SK-N-SH treated with all-trans-retinoic acid at 6 μM for 48 hours (cell line): ENCODE measurements around the gene CCDC174.

Source experiments
- ATAC-seq: fragments of 200-7000 bp; cut with Tn5 transposase; 3 replicates; pipeline ENCODE4 v1.9.1; 2020; ENCODE audit warnings: mild to moderate bottlenecking, moderate library complexity
- ARNTL ChIP-seq: fragments of 450-650 bp; formaldehyde crosslinking; IDR thresholded peaks from 2 replicates; pipeline ENCODE4 v1.5.0; 2020; ENCODE audit warnings: low read depth, mild to moderate bottlenecking, moderate library complexity, borderline replicate concordance
- BACH2 ChIP-seq: fragments of 250-450 bp; sonication (Bioruptor Pico); IDR thresholded peaks from 2 replicates; pipeline ENCODE4 v1.9.0; 2021; ENCODE audit warnings: mild to moderate bottlenecking, borderline replicate concordance
- CSDC2 ChIP-seq: fragments of 250-450 bp; sonication (Bioruptor Pico); IDR thresholded peaks from 2 replicates; pipeline ENCODE4 v1.5.0; 2020; ENCODE audit warnings: mild to moderate bottlenecking, moderate library complexity
- ESRRG ChIP-seq: fragments of 250-450 bp; sonication (Bioruptor Pico); IDR thresholded peaks from 2 replicates; pipeline ENCODE4 v1.6.1; 2021; ENCODE audit warnings: mild to moderate bottlenecking
- GLIS3 ChIP-seq: fragments of 250-450 bp; sonication (Bioruptor Pico); IDR thresholded peaks from 2 replicates; pipeline ENCODE4 v1.5.0; 2020; ENCODE audit warnings: mild to moderate bottlenecking, moderate library complexity
- OSR1 ChIP-seq: fragments of 250-450 bp; sonication (Bioruptor Pico); IDR thresholded peaks from 2 replicates; pipeline ENCODE4 v1.8.0; 2022; ENCODE audit warnings: moderate library complexity, mild to moderate bottlenecking, inconsistent platforms
- PPARA ChIP-seq: fragments of 250-450 bp; sonication (Bioruptor Pico); IDR thresholded peaks from 2 replicates; pipeline ENCODE4 v1.5.0; 2020; ENCODE audit warnings: mild to moderate bottlenecking, borderline replicate concordance
- RARB ChIP-seq: fragments of 250-450 bp; sonication (Bioruptor Pico); IDR thresholded peaks from 2 replicates; pipeline ENCODE4 v1.8.0; 2021; ENCODE audit warnings: mild to moderate bottlenecking, moderate library complexity
- SNAI2 ChIP-seq: fragments of 250-450 bp; sonication (Bioruptor Pico); IDR thresholded peaks from 2 replicates; pipeline ENCODE4 v1.5.0; 2020; ENCODE audit warnings: mild to moderate bottlenecking, moderate library complexity
- TCF4 ChIP-seq: fragments of 250-450 bp; sonication (Bioruptor Pico); IDR thresholded peaks from 2 replicates; pipeline ENCODE4 v1.8.0; 2021; ENCODE audit warnings: mild to moderate bottlenecking, moderate library complexity, borderline replicate concordance
- TOX ChIP-seq: fragments of 250-450 bp; sonication (Bioruptor Pico); IDR thresholded peaks from 2 replicates; pipeline ENCODE4 v1.8.0; 2021; ENCODE audit warnings: mild to moderate bottlenecking, moderate library complexity, borderline replicate concordance
- ZC3H10 ChIP-seq: fragments of 250-450 bp; sonication (Bioruptor Pico); IDR thresholded peaks from 2 replicates; pipeline ENCODE4 v1.5.1; 2021; ENCODE audit warnings: mild to moderate bottlenecking, moderate library complexity
- ZFP3 ChIP-seq: fragments of 250-450 bp; sonication (Bioruptor Pico); IDR thresholded peaks from 2 replicates; pipeline ENCODE4 v1.5.0; 2020; ENCODE audit warnings: mild to moderate bottlenecking, moderate library complexity
- ZFP30 ChIP-seq: fragments of 450-650 bp; formaldehyde crosslinking; IDR thresholded peaks from 2 replicates; pipeline ENCODE4 v1.5.0; 2022; ENCODE audit warnings: mild to moderate bottlenecking, moderate library complexity
- ZNF565 ChIP-seq: fragments of 450-650 bp; formaldehyde crosslinking; conservative IDR thresholded peaks from 2 replicates; pipeline ENCODE4 v1.5.0; 2020; ENCODE audit warnings: low read depth, mild to moderate bottlenecking, moderate library complexity
- ZNF70 ChIP-seq: fragments of 450-650 bp; formaldehyde crosslinking; IDR thresholded peaks from 2 replicates; pipeline ENCODE4 v1.5.0; 2020; ENCODE audit warnings: mild to moderate bottlenecking, moderate library complexity
- ZNF8 ChIP-seq: fragments of 450-650 bp; formaldehyde crosslinking; IDR thresholded peaks from 2 replicates; pipeline ENCODE4 v1.5.0; 2020; ENCODE audit warnings: mild to moderate bottlenecking, moderate library complexity
- TF ChIP-seq, protein P1 (sequence below): fragments of 250-450 bp; sonication (Bioruptor Pico); IDR thresholded peaks from 2 replicates; pipeline ENCODE4 v1.8.0; 2020; ENCODE audit warnings: mild to moderate bottlenecking, moderate library complexity, borderline replicate concordance
- TF ChIP-seq, protein P2 (sequence below): fragments of 250-450 bp; sonication (Bioruptor Pico); IDR thresholded peaks from 2 replicates; pipeline ENCODE4 v1.5.0; 2020; ENCODE audit warnings: mild to moderate bottlenecking, moderate library complexity
- TF ChIP-seq, protein P3 (sequence below): fragments of 250-450 bp; sonication (Bioruptor Pico); IDR thresholded peaks from 2 replicates; pipeline ENCODE4 v1.5.1; 2021; ENCODE audit warnings: mild to moderate bottlenecking, moderate library complexity
- TF ChIP-seq, protein P4 (sequence below): fragments of 250-450 bp; sonication (Bioruptor Pico); IDR thresholded peaks from 2 replicates; pipeline ENCODE4 v1.8.0; 2021; ENCODE audit warnings: low read depth, mild to moderate bottlenecking, moderate library complexity, borderline replicate concordance
- TF ChIP-seq, protein P5 (sequence below): fragments of 250-450 bp; sonication (Bioruptor Pico); IDR thresholded peaks from 2 replicates; pipeline ENCODE4 v1.5.1; 2020; ENCODE audit warnings: low read depth, mild to moderate bottlenecking, moderate library complexity

The CCDC174 gene

DNA sequence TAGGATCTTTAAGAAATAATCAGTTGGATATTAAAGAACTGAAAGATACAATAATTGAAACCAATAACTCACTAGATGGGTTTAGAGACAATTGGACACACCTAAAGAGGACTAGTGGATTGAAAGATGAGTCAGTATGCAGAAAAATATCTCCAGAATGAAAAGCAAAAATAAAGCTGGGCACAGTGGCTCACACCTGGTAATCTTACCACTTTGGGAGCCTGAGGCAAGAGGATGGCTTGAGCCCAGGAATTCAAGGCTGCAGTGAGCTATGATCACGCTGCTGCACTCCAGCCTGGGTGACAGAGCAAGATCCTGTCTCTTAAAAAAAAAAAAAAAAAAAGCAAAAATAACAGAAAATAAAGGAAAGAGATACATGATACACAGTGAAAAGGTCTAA, 37.4 kb upstream of the CCDC174 start:
- TF ChIP-seq ZFP3 (CRISPR knock-in tag) (no peak), ZNF565 (CRISPR knock-in tag) (no peak), ARNTL (CRISPR knock-in tag) (no peak), BACH2 (CRISPR knock-in tag) (no peak), OSR1 (CRISPR knock-in tag) (no peak), PPARA (CRISPR knock-in tag) (no peak), ZNF70 (CRISPR knock-in tag) (no peak), GLIS3 (CRISPR knock-in tag) (no peak), ZNF8 (CRISPR knock-in tag) (no peak), ZC3H10 (CRISPR knock-in tag) (no peak), ESRRG (CRISPR knock-in tag) (no peak), TOX (CRISPR knock-in tag) (no peak), TCF4 (CRISPR knock-in tag) (no peak), ZFP30 (CRISPR knock-in tag) (no peak), RARB (CRISPR knock-in tag) (no peak)
- TF ChIP-seq, protein P1, sequence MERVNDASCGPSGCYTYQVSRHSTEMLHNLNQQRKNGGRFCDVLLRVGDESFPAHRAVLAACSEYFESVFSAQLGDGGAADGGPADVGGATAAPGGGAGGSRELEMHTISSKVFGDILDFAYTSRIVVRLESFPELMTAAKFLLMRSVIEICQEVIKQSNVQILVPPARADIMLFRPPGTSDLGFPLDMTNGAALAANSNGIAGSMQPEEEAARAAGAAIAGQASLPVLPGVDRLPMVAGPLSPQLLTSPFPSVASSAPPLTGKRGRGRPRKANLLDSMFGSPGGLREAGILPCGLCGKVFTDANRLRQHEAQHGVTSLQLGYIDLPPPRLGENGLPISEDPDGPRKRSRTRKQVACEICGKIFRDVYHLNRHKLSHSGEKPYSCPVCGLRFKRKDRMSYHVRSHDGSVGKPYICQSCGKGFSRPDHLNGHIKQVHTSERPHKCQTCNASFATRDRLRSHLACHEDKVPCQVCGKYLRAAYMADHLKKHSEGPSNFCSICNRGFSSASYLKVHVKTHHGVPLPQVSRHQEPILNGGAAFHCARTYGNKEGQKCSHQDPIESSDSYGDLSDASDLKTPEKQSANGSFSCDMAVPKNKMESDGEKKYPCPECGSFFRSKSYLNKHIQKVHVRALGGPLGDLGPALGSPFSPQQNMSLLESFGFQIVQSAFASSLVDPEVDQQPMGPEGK (CRISPR knock-in tag), result no peak
- TF ChIP-seq, protein P2, sequence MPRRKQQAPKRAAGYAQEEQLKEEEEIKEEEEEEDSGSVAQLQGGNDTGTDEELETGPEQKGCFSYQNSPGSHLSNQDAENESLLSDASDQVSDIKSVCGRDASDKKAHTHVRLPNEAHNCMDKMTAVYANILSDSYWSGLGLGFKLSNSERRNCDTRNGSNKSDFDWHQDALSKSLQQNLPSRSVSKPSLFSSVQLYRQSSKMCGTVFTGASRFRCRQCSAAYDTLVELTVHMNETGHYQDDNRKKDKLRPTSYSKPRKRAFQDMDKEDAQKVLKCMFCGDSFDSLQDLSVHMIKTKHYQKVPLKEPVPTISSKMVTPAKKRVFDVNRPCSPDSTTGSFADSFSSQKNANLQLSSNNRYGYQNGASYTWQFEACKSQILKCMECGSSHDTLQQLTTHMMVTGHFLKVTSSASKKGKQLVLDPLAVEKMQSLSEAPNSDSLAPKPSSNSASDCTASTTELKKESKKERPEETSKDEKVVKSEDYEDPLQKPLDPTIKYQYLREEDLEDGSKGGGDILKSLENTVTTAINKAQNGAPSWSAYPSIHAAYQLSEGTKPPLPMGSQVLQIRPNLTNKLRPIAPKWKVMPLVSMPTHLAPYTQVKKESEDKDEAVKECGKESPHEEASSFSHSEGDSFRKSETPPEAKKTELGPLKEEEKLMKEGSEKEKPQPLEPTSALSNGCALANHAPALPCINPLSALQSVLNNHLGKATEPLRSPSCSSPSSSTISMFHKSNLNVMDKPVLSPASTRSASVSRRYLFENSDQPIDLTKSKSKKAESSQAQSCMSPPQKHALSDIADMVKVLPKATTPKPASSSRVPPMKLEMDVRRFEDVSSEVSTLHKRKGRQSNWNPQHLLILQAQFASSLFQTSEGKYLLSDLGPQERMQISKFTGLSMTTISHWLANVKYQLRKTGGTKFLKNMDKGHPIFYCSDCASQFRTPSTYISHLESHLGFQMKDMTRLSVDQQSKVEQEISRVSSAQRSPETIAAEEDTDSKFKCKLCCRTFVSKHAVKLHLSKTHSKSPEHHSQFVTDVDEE (CRISPR knock-in tag), result no peak
- TF ChIP-seq, protein P3, sequence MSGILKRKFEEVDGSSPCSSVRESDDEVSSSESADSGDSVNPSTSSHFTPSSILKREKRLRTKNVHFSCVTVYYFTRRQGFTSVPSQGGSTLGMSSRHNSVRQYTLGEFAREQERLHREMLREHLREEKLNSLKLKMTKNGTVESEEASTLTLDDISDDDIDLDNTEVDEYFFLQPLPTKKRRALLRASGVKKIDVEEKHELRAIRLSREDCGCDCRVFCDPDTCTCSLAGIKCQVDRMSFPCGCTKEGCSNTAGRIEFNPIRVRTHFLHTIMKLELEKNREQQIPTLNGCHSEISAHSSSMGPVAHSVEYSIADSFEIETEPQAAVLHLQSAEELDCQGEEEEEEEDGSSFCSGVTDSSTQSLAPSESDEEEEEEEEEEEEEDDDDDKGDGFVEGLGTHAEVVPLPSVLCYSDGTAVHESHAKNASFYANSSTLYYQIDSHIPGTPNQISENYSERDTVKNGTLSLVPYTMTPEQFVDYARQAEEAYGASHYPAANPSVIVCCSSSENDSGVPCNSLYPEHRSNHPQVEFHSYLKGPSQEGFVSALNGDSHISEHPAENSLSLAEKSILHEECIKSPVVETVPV (CRISPR knock-in tag), result no peak
- TF ChIP-seq, protein P4, sequence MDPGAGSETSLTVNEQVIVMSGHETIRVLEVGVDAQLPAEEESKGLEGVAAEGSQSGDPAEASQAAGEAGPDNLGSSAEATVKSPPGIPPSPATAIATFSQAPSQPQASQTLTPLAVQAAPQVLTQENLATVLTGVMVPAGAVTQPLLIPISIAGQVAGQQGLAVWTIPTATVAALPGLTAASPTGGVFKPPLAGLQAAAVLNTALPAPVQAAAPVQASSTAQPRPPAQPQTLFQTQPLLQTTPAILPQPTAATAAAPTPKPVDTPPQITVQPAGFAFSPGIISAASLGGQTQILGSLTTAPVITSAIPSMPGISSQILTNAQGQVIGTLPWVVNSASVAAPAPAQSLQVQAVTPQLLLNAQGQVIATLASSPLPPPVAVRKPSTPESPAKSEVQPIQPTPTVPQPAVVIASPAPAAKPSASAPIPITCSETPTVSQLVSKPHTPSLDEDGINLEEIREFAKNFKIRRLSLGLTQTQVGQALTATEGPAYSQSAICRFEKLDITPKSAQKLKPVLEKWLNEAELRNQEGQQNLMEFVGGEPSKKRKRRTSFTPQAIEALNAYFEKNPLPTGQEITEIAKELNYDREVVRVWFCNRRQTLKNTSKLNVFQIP (CRISPR knock-in tag), result no peak
- no peak for ATAC-seq

DNA sequence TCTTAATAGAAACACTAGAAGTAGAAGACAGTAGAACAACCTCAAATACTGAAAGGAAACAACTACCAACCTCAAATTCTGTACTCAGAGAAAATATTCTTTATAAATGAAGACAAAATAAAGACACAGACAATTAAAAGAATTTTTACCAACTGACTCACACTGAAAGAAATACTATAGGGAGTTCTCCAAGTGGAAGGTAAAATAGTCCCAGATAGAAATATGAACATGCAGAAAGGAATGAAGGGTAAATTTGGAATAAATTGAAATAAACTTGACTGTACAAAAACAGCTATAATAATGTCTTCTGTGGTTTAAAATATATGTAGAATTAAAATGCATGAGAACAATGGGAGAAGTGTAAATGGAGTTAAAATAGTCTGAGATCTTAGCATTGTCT, 36.7 kb upstream of the CCDC174 start:
- no peak for ATAC-seq
- TF ChIP-seq TCF4 (CRISPR knock-in tag), result no peak
- no peak for TF ChIP-seq TOX (CRISPR knock-in tag)
- TF ChIP-seq, protein P4 (CRISPR knock-in tag), result no peak
- no peak for TF ChIP-seq ZC3H10 (CRISPR knock-in tag)
- TF ChIP-seq CSDC2 (CRISPR knock-in tag), result no peak
- TF ChIP-seq, protein P5, sequence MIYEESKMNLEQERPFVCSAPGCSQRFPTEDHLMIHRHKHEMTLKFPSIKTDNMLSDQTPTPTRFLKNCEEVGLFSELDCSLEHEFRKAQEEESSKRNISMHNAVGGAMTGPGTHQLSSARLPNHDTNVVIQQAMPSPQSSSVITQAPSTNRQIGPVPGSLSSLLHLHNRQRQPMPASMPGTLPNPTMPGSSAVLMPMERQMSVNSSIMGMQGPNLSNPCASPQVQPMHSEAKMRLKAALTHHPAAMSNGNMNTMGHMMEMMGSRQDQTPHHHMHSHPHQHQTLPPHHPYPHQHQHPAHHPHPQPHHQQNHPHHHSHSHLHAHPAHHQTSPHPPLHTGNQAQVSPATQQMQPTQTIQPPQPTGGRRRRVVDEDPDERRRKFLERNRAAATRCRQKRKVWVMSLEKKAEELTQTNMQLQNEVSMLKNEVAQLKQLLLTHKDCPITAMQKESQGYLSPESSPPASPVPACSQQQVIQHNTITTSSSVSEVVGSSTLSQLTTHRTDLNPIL (CRISPR knock-in tag), result no peak
- TF ChIP-seq, protein P1 (CRISPR knock-in tag), result no peak
- TF ChIP-seq SNAI2 (CRISPR knock-in tag), result no peak
- no peak for TF ChIP-seq ZFP3 (CRISPR knock-in tag)
- TF ChIP-seq PPARA (CRISPR knock-in tag), result no peak
- no peak for TF ChIP-seq OSR1 (CRISPR knock-in tag)
